Measurements from ENCODE around the gene GBF1. TPM values are rescaled to one million over a fixed set of nuclear protein-coding genes. Genes with fewer than 3 reads are reported as not detected.

The GBF1 gene
- total and polyA plus RNA-seq, 10 donors, result 5.8 to 42.1 (median 38.6) TPM

DNA sequence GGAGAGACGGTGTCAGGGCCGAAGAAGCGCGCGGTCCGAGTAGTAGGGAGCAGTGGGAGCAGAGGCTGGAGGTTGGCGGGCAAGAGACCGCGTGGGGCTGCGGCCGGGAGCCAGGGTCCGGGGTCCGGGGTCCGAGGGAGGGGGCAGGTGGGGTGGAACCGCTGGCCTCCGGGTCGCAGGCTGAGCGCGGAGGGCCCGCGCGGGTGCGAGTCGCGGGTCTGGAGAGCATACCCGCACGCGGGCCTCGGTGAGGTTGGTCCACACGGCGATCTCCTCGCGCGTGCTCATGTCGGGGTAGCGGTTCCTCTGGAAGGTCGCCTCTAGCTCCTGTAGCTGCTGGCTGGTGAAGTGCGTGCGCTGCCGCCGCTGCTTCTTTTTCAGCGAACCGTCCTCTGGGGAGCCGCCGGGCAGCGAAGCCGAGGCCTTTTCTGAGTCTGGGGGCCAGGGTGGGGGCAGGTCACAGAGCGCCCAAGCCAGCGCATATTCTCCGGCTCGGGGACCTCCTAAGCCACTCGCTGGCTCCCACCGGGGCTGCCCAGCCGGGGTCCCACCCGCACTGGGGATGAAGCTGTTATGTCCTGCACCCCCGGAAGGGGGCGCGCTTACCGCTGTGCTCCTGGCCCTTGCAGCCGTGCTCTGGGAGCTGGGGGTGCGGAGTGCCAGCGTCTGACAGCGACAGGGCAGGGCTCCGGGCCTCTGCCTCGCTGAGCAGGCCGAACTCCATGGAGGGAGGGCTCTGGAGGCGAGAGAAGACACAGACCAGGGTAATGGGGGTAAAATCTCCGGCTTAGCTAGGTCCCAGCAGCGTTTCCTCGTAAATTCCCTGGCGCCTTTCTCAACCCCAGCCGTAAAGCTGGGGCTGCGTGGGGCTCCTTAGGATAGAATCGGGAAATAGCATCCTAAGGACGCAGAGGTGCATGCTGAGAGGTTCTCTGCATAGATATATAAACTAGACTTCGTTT, 13.7 kb upstream of the GBF1 start:
- Histone ChIP-seq H3K36me3 (no peaks in the 10 kb centered on the region), H3K27ac (no peak overlapping the region), H3K27me3 (replicated peaks in 1 of 7) (peaks cover 0 to 82% (median 29%) of the 10 kb centered on the region in 7 donors), H3K4me3 (peak overlapping the region; percentile 19 to 74 (median 56)), H3K4me1 (peaks cover 17 to 42% (median 30%) of the 10 kb centered on the region in 6 donors), H3K9me3 (no peaks in the 10 kb centered on the region)
- WGBS, 5 donors, result 13 to 20% (median 15%) methylated on average over 55 to 76 of the region's 76 CpGs
- intact Hi-C loops (cut with DNase I; ENCODE audit: low total_unique reads), result loop anchor here (10.0 kb wide), 1 partner anchor 243 kb away; no protein-coding TSS in a partner anchor
- peak; percentile 90 for DNase-seq
- TF ChIP-seq POLR2A (IDR thresholded peaks at IDR 0.05) (no peak), POLR2AphosphoS5 (IDR thresholded peaks at IDR 0.05) (peak in 1 of 3 donors; percentile 35), CTCF (IDR thresholded peaks at IDR 0.05 in 8 of 11, conservative IDR thresholded peaks at IDR 0.05 in 3 of 11) (peak; percentile 36 to 83 (median 72))

DNA sequence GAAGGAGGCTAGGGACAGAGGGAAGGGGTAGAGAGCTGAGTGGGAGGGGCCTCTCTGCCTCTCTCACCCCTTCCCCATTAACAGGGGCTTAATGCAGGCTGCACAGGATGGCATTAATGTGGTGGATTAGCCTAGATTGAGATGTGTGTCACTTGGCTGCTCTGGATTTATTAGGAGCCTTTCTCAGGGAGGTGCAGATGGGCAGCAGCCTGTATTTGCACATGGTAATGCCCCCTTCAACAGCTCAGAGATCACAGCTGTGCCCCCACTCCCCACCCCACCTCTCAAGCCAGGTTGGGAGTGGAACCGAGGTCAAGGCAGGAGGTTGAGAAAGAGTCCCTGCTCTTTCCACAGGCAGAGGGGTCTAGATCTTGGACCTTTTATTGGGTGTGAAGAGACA, 11.3 kb upstream of the GBF1 start:
- Histone ChIP-seq H3K27ac (no peak overlapping the region), H3K27me3 (replicated peaks in 1 of 7) (peaks cover 0 to 60% (median 27%) of the 10 kb centered on the region in 7 donors), H3K4me1 (peaks cover 16 to 27% (median 22%) of the 10 kb centered on the region in 6 donors), H3K9me3 (no peaks in the 10 kb centered on the region), H3K4me3 (no peak overlapping the region), H3K36me3 (no peaks in the 10 kb centered on the region)
- TF ChIP-seq CTCF (IDR thresholded peaks at IDR 0.05 in 8 of 11, conservative IDR thresholded peaks at IDR 0.05 in 3 of 11), result no peak
- TF ChIP-seq POLR2A (IDR thresholded peaks at IDR 0.05), result no peak
- TF ChIP-seq POLR2AphosphoS5 (IDR thresholded peaks at IDR 0.05), result no peak
- 54 to 67% (median 63%) methylated on average over 1 of the region's 1 CpG for WGBS, 5 donors
- intact Hi-C loops (cut with DNase I; ENCODE audit: low total_unique reads), result loop anchor here (10.0 kb wide), 1 partner anchor 241 kb away; no protein-coding TSS in a partner anchor
- no peak for DNase-seq

GRCh38 chr10:102234888-102235597, 10.3 kb upstream of the GBF1 start:
- Histone ChIP-seq H3K4me1 (peaks cover 14 to 24% (median 19%) of the 10 kb centered on the region in 6 donors), H3K4me3 (no peak overlapping the region), H3K27ac (no peak overlapping the region), H3K36me3 (no peaks in the 10 kb centered on the region), H3K27me3 (replicated peaks in 1 of 7) (peaks cover 0 to 61% (median 25%) of the 10 kb centered on the region in 7 donors), H3K9me3 (no peaks in the 10 kb centered on the region)
- WGBS, 5 donors, result 62 to 81% (median 68%) methylated on average over 12 of the region's 12 CpGs
- intact Hi-C loops (cut with DNase I; ENCODE audit: low total_unique reads), result loop anchor here (10.0 kb wide), 1 partner anchor 240 kb away; no protein-coding TSS in a partner anchor
- no peak for TF ChIP-seq POLR2A (IDR thresholded peaks at IDR 0.05)
- TF ChIP-seq POLR2AphosphoS5 (IDR thresholded peaks at IDR 0.05), result no peak
- DNase-seq, result no peak

- no peaks in the 10 kb centered on the region for H3K9me3 ChIP-seq
- intact Hi-C loops (cut with DNase I; ENCODE audit: low total_unique reads), result loop anchor here (10.0 kb wide), 1 partner anchor 239 kb away; no protein-coding TSS in a partner anchor
- no peak overlapping the region for H3K4me3 ChIP-seq
- no peak for DNase-seq
- H3K27me3 ChIP-seq (replicated peaks in 1 of 7), result peaks cover 0 to 61% (median 24%) of the 10 kb centered on the region in 7 donors
- H3K4me1 ChIP-seq, result peaks cover 10 to 24% (median 17%) of the 10 kb centered on the region in 6 donors
- TF ChIP-seq CTCF (IDR thresholded peaks at IDR 0.05 in 8 of 11, conservative IDR thresholded peaks at IDR 0.05 in 3 of 11), result no peak
- no peak for TF ChIP-seq POLR2AphosphoS5 (IDR thresholded peaks at IDR 0.05)
- no peak for TF ChIP-seq POLR2A (IDR thresholded peaks at IDR 0.05)
- no peaks in the 10 kb centered on the region for H3K36me3 ChIP-seq
- WGBS, 5 donors, result 87 to 97% (median 89%) methylated on average over 1 of the region's 1 CpG
- no peak overlapping the region for H3K27ac ChIP-seq
Measured at GRCh38 chr10:102235598-102235920, 9.8 kb upstream of the GBF1 start.

Data from spleen (tissue), 11 donors.